ENCODE results near the gene ERLIN1. TPM values are rescaled to one million over a fixed set of nuclear protein-coding genes. Genes with fewer than 3 reads are reported as not detected.

Gene ERLIN1
- total and polyA plus RNA-seq, 10 of the 15 experiments (the other 5 are each of a cell fraction or from before 2014, with no cell fraction given) = 4.9 to 21.7 (median 13.0) TPM

DNA sequence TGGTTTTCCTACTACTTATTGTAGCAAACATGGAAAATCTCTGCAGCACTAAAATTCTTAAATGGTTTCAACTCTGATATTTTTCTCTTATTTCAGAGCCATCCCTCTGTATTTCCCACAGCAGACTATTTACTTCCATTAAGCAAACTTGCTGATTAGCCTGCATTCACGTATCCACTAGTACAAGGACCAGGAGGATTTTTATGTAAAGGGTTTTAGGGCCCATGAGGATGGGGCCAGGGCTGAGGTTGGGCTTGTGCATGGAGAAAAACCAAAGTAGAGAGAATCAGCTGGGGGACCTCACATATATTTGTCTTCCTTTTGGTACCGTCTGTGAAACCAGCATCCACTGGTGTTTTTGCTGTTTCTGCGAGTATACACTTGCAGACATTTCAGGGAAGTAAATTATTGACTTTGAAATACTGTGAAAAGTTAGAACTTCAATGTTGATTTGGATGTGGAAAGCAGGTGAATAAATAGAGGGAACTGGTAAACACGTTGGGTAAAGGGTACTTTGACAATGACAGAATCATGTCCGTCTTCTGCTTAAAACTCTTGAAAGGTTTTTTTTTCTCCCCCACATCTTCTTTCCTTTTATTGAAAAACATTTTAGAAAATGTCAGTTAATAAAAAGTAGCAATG, 44.3 kb downstream of the ERLIN1 start:
- CTCF ChIA-PET = interaction anchor here (1.0 kb wide), 1 partner anchor 9 kb away, joined by 3 read pairs; no protein-coding TSS in a partner anchor
- no peak for DNase-seq (ENCODE audit: low read depth, low spot score)
- no TSS peak for BruUV-seq (replicated peaks)
- whole genome bisulfite sequencing (ENCODE audit: insufficient coverage, insufficient replicate concordance, low lambda C conversion rate, missing lambda C conversion rate) = 65% methylated on average over 5 of the region's 5 CpGs
- no peak for FAIRE-seq
- SMC1A ChIA-PET (ENCODE audit: uncharacterized antibody, unreplicated experiment) = no interaction called here
- no peaks in the 10 kb centered on the region for H3K4me1 ChIP-seq (ENCODE audit: control insufficient read depth, insufficient read depth, low read length)
- ATAC-seq = no peak
- H3K4me3 ChIP-seq = no peak overlapping the region
- in situ Hi-C loops (cut with MboI) (no loop called here), intact Hi-C loops (cut with micrococcal nuclease; ENCODE audit: unreplicated experiment) (no loop called here)
- H3K36me3 ChIP-seq (ENCODE audit: control insufficient read depth in 2 of 2, insufficient read depth in 2 of 2, low read length in 1 of 2) = no peaks in the 10 kb centered on the region
- no peak overlapping the region for H3K27ac ChIP-seq (ENCODE audit: control insufficient read depth, insufficient read depth)
- H4K20me1 ChIP-seq (ENCODE audit: control insufficient read depth, insufficient read depth) = no peaks in the 10 kb centered on the region
- no peak overlapping the region for H3K4me2 ChIP-seq (ENCODE audit: control insufficient read depth, insufficient read depth)
- POLR2A ChIA-PET = no interaction called here
- H3K9me3 ChIP-seq (replicated peaks; ENCODE audit: control insufficient read depth, insufficient read depth, low read length) = no peaks in the 10 kb centered on the region
- H2AFZ ChIP-seq (ENCODE audit: control insufficient read depth, low read depth, low read length) = no peak overlapping the region
- RAD21 ChIA-PET (ENCODE audit: unreplicated experiment) = no interaction called here
- H3K79me2 ChIP-seq (ENCODE audit: control insufficient read depth, insufficient read depth, low read length) = no peaks in the 10 kb centered on the region
- peaks cover 0 to 2% of the 10 kb centered on the region in 2 experiments; a peak in 1 of 4 replicates for H3K27me3 ChIP-seq (replicated peaks in 1 of 2; ENCODE audit: control insufficient read depth in 2 of 2, insufficient read depth in 2 of 2, low read length in 1 of 2)
- no peak overlapping the region for H3K9ac ChIP-seq (ENCODE audit: control insufficient read depth, insufficient read depth, low read length)
- TF ChIP-seq, protein P1, sequence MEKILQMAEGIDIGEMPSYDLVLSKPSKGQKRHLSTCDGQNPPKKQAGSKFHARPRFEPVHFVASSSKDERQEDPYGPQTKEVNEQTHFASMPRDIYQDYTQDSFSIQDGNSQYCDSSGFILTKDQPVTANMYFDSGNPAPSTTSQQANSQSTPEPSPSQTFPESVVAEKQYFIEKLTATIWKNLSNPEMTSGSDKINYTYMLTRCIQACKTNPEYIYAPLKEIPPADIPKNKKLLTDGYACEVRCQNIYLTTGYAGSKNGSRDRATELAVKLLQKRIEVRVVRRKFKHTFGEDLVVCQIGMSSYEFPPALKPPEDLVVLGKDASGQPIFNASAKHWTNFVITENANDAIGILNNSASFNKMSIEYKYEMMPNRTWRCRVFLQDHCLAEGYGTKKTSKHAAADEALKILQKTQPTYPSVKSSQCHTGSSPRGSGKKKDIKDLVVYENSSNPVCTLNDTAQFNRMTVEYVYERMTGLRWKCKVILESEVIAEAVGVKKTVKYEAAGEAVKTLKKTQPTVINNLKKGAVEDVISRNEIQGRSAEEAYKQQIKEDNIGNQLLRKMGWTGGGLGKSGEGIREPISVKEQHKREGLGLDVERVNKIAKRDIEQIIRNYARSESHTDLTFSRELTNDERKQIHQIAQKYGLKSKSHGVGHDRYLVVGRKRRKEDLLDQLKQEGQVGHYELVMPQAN (conservative IDR thresholded peaks at IDR 0.05) = no peak
- no peak for TF ChIP-seq MEF2B (IDR thresholded peaks at IDR 0.05; ENCODE audit: partially characterized antibody, poor library complexity, severe bottlenecking)
- TF ChIP-seq SMAD1 (IDR thresholded peaks at IDR 0.05; ENCODE audit: low read depth, partially characterized antibody) = no peak
- TF ChIP-seq HCFC1 (IDR thresholded peaks at IDR 0.05; ENCODE audit: low read length) = no peak
- no peak for TF ChIP-seq E2F4 (IDR thresholded peaks at IDR 0.05; ENCODE audit: low read depth, low read length)
- no peak for TF ChIP-seq SKIL (IDR thresholded peaks at IDR 0.05; ENCODE audit: low read depth, poor library complexity, severe bottlenecking)
- TF ChIP-seq, protein P2, sequence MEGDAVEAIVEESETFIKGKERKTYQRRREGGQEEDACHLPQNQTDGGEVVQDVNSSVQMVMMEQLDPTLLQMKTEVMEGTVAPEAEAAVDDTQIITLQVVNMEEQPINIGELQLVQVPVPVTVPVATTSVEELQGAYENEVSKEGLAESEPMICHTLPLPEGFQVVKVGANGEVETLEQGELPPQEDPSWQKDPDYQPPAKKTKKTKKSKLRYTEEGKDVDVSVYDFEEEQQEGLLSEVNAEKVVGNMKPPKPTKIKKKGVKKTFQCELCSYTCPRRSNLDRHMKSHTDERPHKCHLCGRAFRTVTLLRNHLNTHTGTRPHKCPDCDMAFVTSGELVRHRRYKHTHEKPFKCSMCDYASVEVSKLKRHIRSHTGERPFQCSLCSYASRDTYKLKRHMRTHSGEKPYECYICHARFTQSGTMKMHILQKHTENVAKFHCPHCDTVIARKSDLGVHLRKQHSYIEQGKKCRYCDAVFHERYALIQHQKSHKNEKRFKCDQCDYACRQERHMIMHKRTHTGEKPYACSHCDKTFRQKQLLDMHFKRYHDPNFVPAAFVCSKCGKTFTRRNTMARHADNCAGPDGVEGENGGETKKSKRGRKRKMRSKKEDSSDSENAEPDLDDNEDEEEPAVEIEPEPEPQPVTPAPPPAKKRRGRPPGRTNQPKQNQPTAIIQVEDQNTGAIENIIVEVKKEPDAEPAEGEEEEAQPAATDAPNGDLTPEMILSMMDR (IDR thresholded peaks at IDR 0.05 in 2 of 3, conservative IDR thresholded peaks at IDR 0.05 in 1 of 3; ENCODE audit: control insufficient read depth in 2 of 3, extremely low read depth in 1 of 3, insufficient read depth in 1 of 3, low read depth in 3 of 3, low read length in 3 of 3) = no peak
- TF ChIP-seq USF2 (IDR thresholded peaks at IDR 0.05; ENCODE audit: borderline replicate concordance, low read depth, low read length) = no peak
- TF ChIP-seq RCOR1 (conservative IDR thresholded peaks at IDR 0.05; ENCODE audit: low read depth, low read length) = no peak
- no peak for TF ChIP-seq BCLAF1 (IDR thresholded peaks at IDR 0.05)
- TF ChIP-seq RELA (IDR thresholded peaks at IDR 0.05; ENCODE audit: borderline replicate concordance, partially characterized antibody) = no peak
